A549 (cell line): ENCODE measurements around the gene KHDRBS1. TPM values are rescaled to one million over a fixed set of nuclear protein-coding genes. Genes with fewer than 3 reads are reported as not detected.

Experiments
- ATAC-seq, 2 experiments: fragments of 200-7000 bp in 1 of 2; fragments of >200 bp in 1 of 2; cut with Nextera tagmentation in 1 of 2; cut with Tn5 transposase in 1 of 2; 3 replicates each; pipeline versions ENCODE4 v1.8.0 to v1.9.1; 2018 to 2020; ENCODE audit warnings: mild to moderate bottlenecking in 1 of 2, moderate library complexity in 1 of 2
- CTCF ChIA-PET: fragments of 300-600 bp; sonication (Branson Sonifier 250); formaldehyde crosslinking; extraction: SDS; loops from one replicate; lab custom pipeline; 2021; ENCODE audit warnings: antibody characterized with exemption, inconsistent platforms; lab: Yijun Ruan, JAX
- POLR2A ChIA-PET: fragments of 350-600 bp; formaldehyde crosslinking; extraction: SDS; loops from one replicate; lab custom pipeline; 2021; ENCODE audit warnings: antibody characterized with exemption, inconsistent platforms; lab: Yijun Ruan, JAX
- DNase-seq, 2 experiments: peaks; one replicate each; pipeline versions ENCODE4 v3.0.0 to v3.0.0-alpha.2; 2011 to 2016; ENCODE audit warnings: low read depth in 1 of 2, low spot score in 1 of 2
- FAIRE-seq: peaks from 2 replicates; lab custom pipeline; 2011; peaks lifted over from hg19 to GRCh38; lab: Jason Lieb, UNC
- H3K27ac ChIP-seq, 2 experiments: fragments of >200 bp; sonication (Bioruptor Twin); formaldehyde crosslinking; 3 replicates each; pipeline ENCODE4 v1.5.1; 2016 to 2017
- H3K4me1 ChIP-seq: fragments of >200 bp; sonication (Bioruptor Twin); formaldehyde crosslinking; 3 replicates; pipeline ENCODE4 v1.6.1; 2016
- H3K4me2 ChIP-seq: fragments of >200 bp; sonication (Bioruptor Twin); formaldehyde crosslinking; 3 replicates; pipeline ENCODE4 v1.6.1; 2016
- H3K4me3 ChIP-seq: fragments of >200 bp; sonication (Bioruptor Twin); formaldehyde crosslinking; 3 replicates; pipeline ENCODE4 v1.5.1; 2016
- H3K9me3 ChIP-seq: fragments of >200 bp; sonication (Bioruptor Twin); formaldehyde crosslinking; 3 replicates; pipeline ENCODE4 v1.6.1; 2016
- CBX2 ChIP-seq: fragments of 200-600 bp; sonication (generic); IDR thresholded peaks from 2 replicates; pipeline ENCODE4 v1.6.1; 2016; ENCODE audit warnings: low read depth, mild to moderate bottlenecking, borderline replicate concordance
- CEBPB ChIP-seq, 2 experiments: fragments of >200 bp in 1 of 2; sonication (Bioruptor Twin) in 1 of 2; formaldehyde crosslinking in 1 of 2; IDR thresholded peaks; 2 replicates each; pipeline ENCODE4 v1.6.1; 2012 to 2016
- CHD4 ChIP-seq: fragments of 200-600 bp; sonication (generic); IDR thresholded peaks from 2 replicates; pipeline ENCODE4 v1.6.1; 2016; ENCODE audit warnings: antibody characterized with exemption, mild to moderate bottlenecking, borderline replicate concordance
- CTCF ChIP-seq: fragments of >200 bp; sonication (Bioruptor Twin); formaldehyde crosslinking; IDR thresholded peaks from 3 replicates; pipeline ENCODE4 v1.5.1; 2016
- EHF ChIP-seq: fragments of 250-450 bp; sonication (Bioruptor Pico); IDR thresholded peaks from 2 replicates; pipeline ENCODE4 v1.5.0; 2020; ENCODE audit warnings: mild to moderate bottlenecking
- ESRRA ChIP-seq: fragments of 150-350 bp; IDR thresholded peaks from 2 replicates; pipeline ENCODE4 v1.6.1; 2014; ENCODE audit warnings: mild to moderate bottlenecking, low read length, borderline replicate concordance
- FOSL2 ChIP-seq, 2 experiments: fragments of 450-650 bp in 1 of 2; fragments of >200 bp in 1 of 2; sonication (Bioruptor Twin) in 1 of 2; formaldehyde crosslinking; IDR thresholded peaks; 2 replicates each; pipeline versions ENCODE4 v1.5.0 to v1.6.1; 2016 to 2020; ENCODE audit warnings: mild to moderate bottlenecking in 1 of 2, moderate library complexity in 1 of 2
- HDAC2 ChIP-seq: fragments of 200-600 bp; sonication (generic); IDR thresholded peaks from 2 replicates; pipeline ENCODE4 v1.6.1; 2016
- KDM5A ChIP-seq: fragments of 200-600 bp; sonication (generic); IDR thresholded peaks from 2 replicates; pipeline ENCODE4 v1.6.1; 2016; ENCODE audit warnings: antibody characterized with exemption, mild to moderate bottlenecking
- MAFK ChIP-seq: fragments of 450-650 bp; IDR thresholded peaks from 2 replicates; pipeline ENCODE4 v1.6.1; 2014; ENCODE audit not compliant: partially characterized antibody
- MYC ChIP-seq: IDR thresholded peaks from 2 replicates; pipeline ENCODE4 v1.6.1; 2012; ENCODE audit warnings: mild to moderate bottlenecking, inconsistent platforms, low read length, improper control_type of control experiment, borderline replicate concordance
- NPAS2 ChIP-seq: fragments of 250-450 bp; sonication (Bioruptor Pico); IDR thresholded peaks from 2 replicates; pipeline ENCODE4 v1.8.0; 2022; ENCODE audit warnings: mild to moderate bottlenecking, moderate library complexity, borderline replicate concordance
- PHF8 ChIP-seq: fragments of 200-600 bp; sonication (generic); IDR thresholded peaks from 2 replicates; pipeline ENCODE4 v1.6.1; 2016; ENCODE audit warnings: low read depth, mild to moderate bottlenecking, antibody characterized with exemption, moderate library complexity, borderline replicate concordance
- POLR2A ChIP-seq: IDR thresholded peaks from 2 replicates; pipeline ENCODE4 v1.6.1; 2012; ENCODE audit warnings: mild to moderate bottlenecking, low read length
- RAD21 ChIP-seq, 2 experiments: fragments of >200 bp in 1 of 2; sonication (Bioruptor Twin) in 1 of 2; formaldehyde crosslinking in 1 of 2; IDR thresholded peaks in 1 of 2; conservative IDR thresholded peaks in 1 of 2; 2 replicates in 1 of 2; 3 replicates in 1 of 2; pipeline ENCODE4 v1.6.1; 2012 to 2018; ENCODE audit warnings: inconsistent platforms in 1 of 2
- RFX5 ChIP-seq: fragments of 450-650 bp; IDR thresholded peaks from 2 replicates; pipeline ENCODE4 v1.7.1; 2014; ENCODE audit warnings: antibody characterized with exemption, mild to moderate bottlenecking, moderate library complexity
- RNF2 ChIP-seq: fragments of 200-600 bp; sonication (generic); IDR thresholded peaks from 2 replicates; pipeline ENCODE4 v1.6.1; 2016; ENCODE audit warnings: low read depth, mild to moderate bottlenecking, antibody characterized with exemption, moderate library complexity, borderline replicate concordance
- SMC3 ChIP-seq: fragments of >200 bp; sonication (Bioruptor Twin); formaldehyde crosslinking; IDR thresholded peaks from 3 replicates; pipeline ENCODE4 v1.6.1; 2018; ENCODE audit warnings: inconsistent platforms
- TP53 ChIP-seq: fragments of 250-450 bp; sonication (Bioruptor Pico); IDR thresholded peaks from 2 replicates; pipeline ENCODE4 v1.5.0; 2021; ENCODE audit warnings: mild to moderate bottlenecking, moderate library complexity
- WGBS: methylation state at CpG from one replicate; pipeline ENCODE4 v1.1.6; 2017; ENCODE audit errors: missing lambda C conversion rate; 5-methylcytosine and 5-hydroxymethylcytosine counted together
- polyA plus RNA-seq, 4 experiments: library from polyadenylated mRNA; depleted of rRNA in 3 of 4; stranded (reverse); fragments of >200 nt; fragmentation: RNase III in 1 of 4; extraction: RNeasy Plus Mini Kit Qiagen cat#74134 plus additional on column Dnase treatment in 1 of 4; gene quantifications; 2 replicates in 3 of 4; 3 replicates in 1 of 4; pipeline ENCODE4 v1.2.3, GENCODE V29; 2011 to 2017
- TF ChIP-seq, protein P1 (sequence below): IDR thresholded peaks from 2 replicates; pipeline ENCODE4 v1.6.1; 2012; ENCODE audit warnings: low read depth, borderline replicate concordance

KHDRBS1 gene
- polyA plus RNA-seq, 2 of the 4 experiments (the other 2 are of a cell fraction), result 60.6 to 109 TPM

- DNase-seq (no peak), FAIRE-seq (no peak)
- TF ChIP-seq ESRRA (no peak), NPAS2 (CRISPR knock-in tag) (no peak), MAFK (no peak), POLR2A (no peak), EHF (CRISPR knock-in tag) (no peak), MYC (no peak), HDAC2 (no peak), CEBPB (IDR thresholded peaks at IDR 0.05) (no peak), SMC3 (no peak), CTCF (no peak), TP53 (CRISPR knock-in tag) (no peak), RAD21 (conservative IDR thresholded peaks at IDR 0.05 in 1 of 2, IDR thresholded peaks at IDR 0.05 in 1 of 2) (no peak)
Measured at GRCh38 chr1:31976401-31976800, 37.3 kb upstream of the KHDRBS1 start.

DNA sequence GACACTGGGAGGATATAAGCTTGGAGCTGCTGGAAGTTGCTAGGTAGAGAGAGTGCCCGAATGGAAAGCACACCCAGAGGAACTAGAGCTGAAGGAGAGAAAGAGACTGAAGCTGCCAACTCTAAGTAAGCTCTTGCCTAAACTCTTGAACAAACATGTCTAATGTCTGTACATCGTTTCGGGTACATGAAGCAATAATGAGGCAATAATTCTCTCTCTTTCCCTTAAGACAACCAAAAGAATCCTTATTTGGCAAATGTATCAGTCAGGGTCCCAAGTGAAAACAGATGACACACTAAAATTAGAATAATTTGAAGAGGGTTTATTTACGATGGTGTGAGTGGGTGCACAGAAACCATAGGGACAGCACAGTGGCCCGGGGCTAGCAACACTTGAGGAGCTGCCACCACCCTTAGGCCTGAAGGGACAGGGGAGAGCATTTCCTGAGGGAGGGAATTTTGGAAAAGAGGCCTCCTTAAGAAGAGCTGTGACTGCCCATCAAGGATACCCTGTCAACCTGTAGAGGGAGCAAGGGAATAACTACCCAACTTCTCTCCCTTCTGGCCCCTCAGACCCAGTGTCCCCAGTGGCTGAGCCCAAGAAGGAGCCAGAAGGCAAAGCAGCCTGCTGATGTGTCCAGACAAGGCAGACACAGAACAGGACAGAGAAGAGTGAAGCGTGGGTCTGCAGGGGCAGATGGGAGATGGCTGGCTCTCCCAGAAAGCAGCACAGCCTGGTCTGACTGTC, 36.1 kb upstream of the KHDRBS1 start:
- ATAC-seq, result peak; percentile 97 to 99
- Histone ChIP-seq H3K4me3 (no peak overlapping the region), H3K4me1 (no peaks in the 10 kb centered on the region), H3K9me3 (no peaks in the 10 kb centered on the region), H3K27ac (no peak overlapping the region), H3K4me2 (no peak overlapping the region)
- TF ChIP-seq RNF2 (no peak), SMC3 (0 out of 3 replicates have a peak, but pooled peaks have one; percentile 13), CHD4 (no peak), PHF8 (no peak), RAD21 (conservative IDR thresholded peaks at IDR 0.05 in 1 of 2, IDR thresholded peaks at IDR 0.05 in 1 of 2) (peak in 1 of 2 experiments; percentile 36; a peak in 3 of 5 replicates), KDM5A (no peak)
- FAIRE-seq, result no peak
- 45% methylated on average over 6 of the region's 6 CpGs for WGBS
- ChIA-PET POLR2A (no interaction called here), CTCF (interaction anchor here (1.3 to 9.0 kb wide), 4 partner anchors 8 to 188 kb away, joined by 3 to 59 read pairs (median 10); no protein-coding TSS in a partner anchor)
- DNase-seq, result peak; percentile 50 to 65

More at GRCh38 chr1:31976401-31976800, 37.3 kb upstream of the KHDRBS1 start:
- no peak overlapping the region for H3K4me2 ChIP-seq
- no peaks in the 10 kb centered on the region for H3K9me3 ChIP-seq
- CTCF ChIA-PET, result interaction anchor here (1.0 to 9.0 kb wide), 4 partner anchors 9 to 86 kb away, joined by 4 to 59 read pairs (median 10); no protein-coding TSS in a partner anchor
- ATAC-seq, result no peak
- 83% methylated on average over 1 of the region's 1 CpG for WGBS
- H3K4me3 ChIP-seq, result no peak overlapping the region
- H3K4me1 ChIP-seq, result no peaks in the 10 kb centered on the region
- POLR2A ChIA-PET, result no interaction called here
- no peak overlapping the region for H3K27ac ChIP-seq

DNA sequence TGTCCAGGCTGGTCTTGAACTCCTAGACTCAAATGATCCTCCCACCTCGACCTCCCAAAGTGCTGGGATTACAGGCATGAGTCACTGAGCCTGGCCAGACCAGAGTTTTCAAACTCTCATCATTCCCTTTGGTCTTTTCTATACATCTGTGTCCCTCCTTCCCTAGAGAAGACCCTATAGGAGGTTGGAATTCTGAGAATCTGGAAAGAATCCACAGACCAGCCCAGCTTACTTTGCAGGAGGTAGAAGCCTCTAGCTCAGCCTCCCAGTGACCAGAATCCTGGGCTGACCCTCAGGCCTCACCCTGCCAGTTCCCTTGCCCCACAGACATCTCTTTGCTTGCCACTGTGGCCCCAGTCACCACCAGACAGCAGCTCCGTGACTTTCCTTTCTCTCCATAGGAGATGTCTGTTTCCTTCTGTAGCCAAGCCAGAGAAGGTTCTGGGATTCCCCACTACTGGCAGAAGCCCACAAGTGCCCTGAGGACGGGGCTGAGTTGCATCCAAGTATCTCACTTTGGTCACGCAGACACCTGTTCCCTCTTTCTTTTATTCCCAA, 34.7 kb upstream of the KHDRBS1 start:
- no peaks in the 10 kb centered on the region for H3K4me1 ChIP-seq

More for the DNA sequence above, 34.7 kb upstream of the KHDRBS1 start:
- CTCF ChIA-PET, result interaction anchor here (0.5 to 9.0 kb wide), 3 partner anchors 14 to 427 kb away, joined by 3 to 59 read pairs (median 12); no protein-coding TSS in a partner anchor
- no peaks in the 10 kb centered on the region for H3K9me3 ChIP-seq
- ATAC-seq, result no peak
- TF ChIP-seq KDM5A (no peak), RFX5 (no peak), FOSL2 (IDR thresholded peaks at IDR 0.05) (no peak), FOSL2 (CRISPR knock-in tag; IDR thresholded peaks at IDR 0.05) (no peak), HDAC2 (no peak), CBX2 (no peak)
- TF ChIP-seq, protein P1, sequence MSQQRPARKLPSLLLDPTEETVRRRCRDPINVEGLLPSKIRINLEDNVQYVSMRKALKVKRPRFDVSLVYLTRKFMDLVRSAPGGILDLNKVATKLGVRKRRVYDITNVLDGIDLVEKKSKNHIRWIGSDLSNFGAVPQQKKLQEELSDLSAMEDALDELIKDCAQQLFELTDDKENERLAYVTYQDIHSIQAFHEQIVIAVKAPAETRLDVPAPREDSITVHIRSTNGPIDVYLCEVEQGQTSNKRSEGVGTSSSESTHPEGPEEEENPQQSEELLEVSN, result no peak
- POLR2A ChIA-PET, result no interaction called here
- no peak for DNase-seq
- H3K4me2 ChIP-seq, result no peak overlapping the region
- no peak overlapping the region for H3K4me3 ChIP-seq
- WGBS, result 66% methylated on average over 4 of the region's 4 CpGs
- H3K27ac ChIP-seq, result no peak overlapping the region
- FAIRE-seq, result no peak
